Jurkat, Clone E6-1 (cell line): Measurements from ENCODE around the gene CEACAM16.
A peak's percentile ranks its signal among the peaks of the same experiment; 100 is the strongest.
"Not testable (repeated sequence)": the region's sequence is repeated elsewhere in the genome, so short reads cannot be mapped to it uniquely, and the experiment has no call there.

Source experiments
- DNase-seq: peaks from one replicate; pipeline ENCODE4 v3.0.0-alpha.2; 2011; ENCODE audit warnings: low read depth, low spot score
- H3K4me3 ChIP-seq: 2 replicates; pipeline ENCODE4 v1.5.1; 2011; ENCODE audit warnings: mild to moderate bottlenecking, low read length, control low read depth, moderate library complexity

Gene CEACAM16

GRCh38 chr19:44721369-44721768 is 22.4 kb downstream of the CEACAM16 start:
- DNase-seq = not testable (repeated sequence)

GRCh38 chr19:44722131-44723121 is 23.5 kb downstream of the CEACAM16 start:
- DNase-seq = peak; percentile 30
- H3K4me3 ChIP-seq = no peak overlapping the region

More at GRCh38 chr19:44721369-44721768, 22.4 kb downstream of the CEACAM16 start:
- H3K4me3 ChIP-seq = not testable (repeated sequence)

- H3K4me3 ChIP-seq = no peak overlapping the region
- DNase-seq = no peak
Measured at GRCh38 chr19:44723299-44723951, 24.5 kb downstream of the CEACAM16 start.

- peak; percentile 44 for DNase-seq
- no peak overlapping the region for H3K4me3 ChIP-seq
Measured at GRCh38 chr19:44723952-44724319, 25.0 kb downstream of the CEACAM16 start.

GRCh38 chr19:44725251-44725650 is 26.3 kb downstream of the CEACAM16 start:
- no peak for DNase-seq

GRCh38 chr19:44725684-44726083 is 26.7 kb downstream of the CEACAM16 start:
- no peak overlapping the region for H3K4me3 ChIP-seq
- no peak for DNase-seq

More at GRCh38 chr19:44725251-44725650, 26.3 kb downstream of the CEACAM16 start:
- no peak overlapping the region for H3K4me3 ChIP-seq

- H3K4me3 ChIP-seq = no peak overlapping the region
- no peak for DNase-seq
Measured at GRCh38 chr19:44726465-44726864, 27.5 kb downstream of the CEACAM16 start.

- H3K4me3 ChIP-seq = no peak overlapping the region
- no peak for DNase-seq
Measured at GRCh38 chr19:44728178-44728577, 29.2 kb downstream of the CEACAM16 start.

- no peak for DNase-seq
- no peak overlapping the region for H3K4me3 ChIP-seq
Measured at GRCh38 chr19:44729516-44730033, 30.6 kb downstream of the CEACAM16 start.

GRCh38 chr19:44731081-44731480 is 32.1 kb downstream of the CEACAM16 start:
- H3K4me3 ChIP-seq = no peak overlapping the region
- no peak for DNase-seq

- H3K4me3 ChIP-seq = no peak overlapping the region
- no peak for DNase-seq
Measured at GRCh38 chr19:44731622-44732021, 32.7 kb downstream of the CEACAM16 start.

GRCh38 chr19:44732235-44733014 is 33.5 kb downstream of the CEACAM16 start:
- DNase-seq = no peak
- no peak overlapping the region for H3K4me3 ChIP-seq

- H3K4me3 ChIP-seq = no peak overlapping the region
- DNase-seq = no peak
Measured at GRCh38 chr19:44734357-44734756, 35.4 kb downstream of the CEACAM16 start.

GRCh38 chr19:44735011-44735410 is 36.1 kb downstream of the CEACAM16 start:
- DNase-seq = no peak
- no peak overlapping the region for H3K4me3 ChIP-seq

GRCh38 chr19:44737238-44738071 is 38.5 kb downstream of the CEACAM16 start:
- H3K4me3 ChIP-seq = no peak overlapping the region

GRCh38 chr19:44738136-44738535 is 39.2 kb downstream of the CEACAM16 start:
- no peak overlapping the region for H3K4me3 ChIP-seq
- no peak for DNase-seq

More at GRCh38 chr19:44737238-44738071, 38.5 kb downstream of the CEACAM16 start:
- no peak for DNase-seq

- DNase-seq = no peak
- H3K4me3 ChIP-seq = no peak overlapping the region
Measured at GRCh38 chr19:44738603-44739558, 39.9 kb downstream of the CEACAM16 start.
